NCI-H226 (cell line): ENCODE results near the gene PBX3.
"Not testable (repeated sequence)": the region's sequence is repeated elsewhere in the genome, so short reads cannot be mapped to it uniquely, and the experiment has no call there.

Source experiments
- DNase-seq: peaks from one replicate; pipeline ENCODE4 v3.0.0-alpha.2; 2015

Gene PBX3

DNA sequence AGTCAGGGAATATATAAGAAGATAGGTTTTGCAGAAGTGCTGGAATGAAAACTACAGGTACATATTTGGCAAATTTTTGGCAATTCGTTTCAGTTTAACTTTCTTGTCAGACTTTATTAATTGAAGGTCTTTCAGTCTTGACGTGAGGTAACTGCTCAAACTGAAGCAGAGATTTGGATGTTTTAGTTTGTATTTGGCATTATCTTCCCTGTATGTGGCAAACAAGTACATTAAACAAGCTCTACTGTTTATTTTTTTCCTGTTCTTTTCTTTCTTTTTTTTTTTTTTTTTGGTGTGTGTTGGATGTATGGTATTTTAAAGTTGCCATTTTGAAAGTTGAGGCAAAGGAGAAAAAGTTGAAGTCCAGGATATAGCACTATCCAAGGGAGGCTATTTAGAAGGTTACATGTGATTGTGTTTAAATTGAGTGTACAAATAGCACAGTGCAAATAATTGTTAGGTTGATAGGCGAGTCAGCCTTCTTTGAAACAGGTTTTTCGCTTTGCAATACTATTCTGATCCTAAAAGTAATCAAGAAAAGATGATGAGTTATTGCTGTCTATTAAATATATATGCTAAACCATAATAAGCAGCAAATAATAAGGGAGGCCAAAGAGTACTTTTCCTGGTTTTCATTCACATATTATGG is 2.2 kb downstream of the PBX3 start:
- DNase-seq, result no peak

DNA sequence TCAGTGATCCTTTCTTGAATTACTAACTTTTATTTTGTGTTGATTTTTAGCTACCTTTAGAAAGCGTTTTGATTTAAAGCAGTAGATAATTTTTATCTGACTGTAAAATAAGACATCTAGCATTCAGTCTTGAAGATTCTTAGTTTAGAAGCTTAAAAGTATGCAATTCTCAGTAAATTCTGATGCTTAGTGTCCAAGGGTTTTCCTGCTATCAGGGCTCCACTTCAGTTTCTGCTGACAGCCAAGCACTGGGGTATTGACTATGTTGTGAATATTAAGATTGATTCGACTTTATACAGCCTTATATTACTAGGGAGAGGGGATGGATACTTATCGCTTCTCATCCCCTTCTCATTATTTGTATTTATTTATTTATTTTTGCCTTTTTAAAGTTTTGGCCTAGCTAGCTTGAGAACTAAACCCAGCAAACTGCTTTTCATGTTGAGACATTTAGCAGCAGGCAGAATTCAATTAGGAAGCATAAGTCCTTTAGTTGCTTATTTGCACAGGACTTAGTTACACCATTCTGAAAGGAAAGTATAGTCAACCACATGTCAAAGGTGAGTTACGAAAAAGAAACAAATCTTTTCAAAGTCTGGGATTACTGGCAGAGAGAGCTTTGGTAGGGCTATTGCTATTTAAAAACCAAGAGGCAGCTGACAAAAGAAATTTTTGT is 2.9 kb downstream of the PBX3 start:
- no peak for DNase-seq

DNA sequence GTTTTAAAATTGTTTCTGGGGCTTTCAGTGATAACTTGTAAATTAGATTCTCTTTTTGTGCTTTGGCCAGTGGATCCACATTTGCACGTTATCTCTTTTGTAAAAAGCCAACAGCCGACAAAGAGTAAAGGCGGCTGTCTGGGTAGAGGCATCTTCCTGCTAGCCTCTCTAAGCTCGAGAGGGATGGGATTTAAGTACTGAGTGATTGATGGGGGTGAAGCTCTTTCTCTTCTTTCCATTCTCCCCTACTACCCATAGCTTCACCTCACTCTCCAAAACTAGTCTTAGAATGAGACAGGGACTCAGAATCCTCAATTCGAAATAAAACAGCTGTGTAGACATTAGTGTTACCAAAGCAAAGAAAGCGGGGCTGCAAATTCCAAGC is 3.4 kb downstream of the PBX3 start:
- no peak for DNase-seq

DNA sequence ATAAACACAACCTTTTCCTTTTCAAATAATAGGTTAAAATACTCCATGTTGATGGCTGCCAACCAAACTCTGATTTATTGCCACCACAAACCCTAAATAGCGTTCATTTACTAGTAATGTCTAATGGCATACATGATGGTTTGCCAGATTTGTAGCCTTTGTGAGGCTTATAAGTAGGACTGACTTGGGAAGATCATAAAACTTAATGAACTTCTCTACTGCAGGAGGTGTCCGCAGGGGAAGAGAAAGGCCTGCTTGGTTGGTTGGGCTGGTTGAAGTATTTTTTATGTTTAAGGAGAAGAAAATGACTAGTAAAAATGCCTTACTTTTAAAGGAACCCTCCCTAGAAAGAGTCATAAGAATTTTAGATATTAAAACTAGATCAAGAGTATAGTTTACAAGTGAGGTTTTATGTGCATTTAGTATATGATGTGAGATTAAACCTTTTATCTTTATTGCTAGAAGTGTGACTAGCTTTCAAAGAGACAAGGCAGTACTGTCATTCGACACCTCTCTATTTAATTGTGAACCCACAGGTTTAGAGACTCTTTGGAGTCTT is 5.0 kb downstream of the PBX3 start:
- no peak for DNase-seq

DNA sequence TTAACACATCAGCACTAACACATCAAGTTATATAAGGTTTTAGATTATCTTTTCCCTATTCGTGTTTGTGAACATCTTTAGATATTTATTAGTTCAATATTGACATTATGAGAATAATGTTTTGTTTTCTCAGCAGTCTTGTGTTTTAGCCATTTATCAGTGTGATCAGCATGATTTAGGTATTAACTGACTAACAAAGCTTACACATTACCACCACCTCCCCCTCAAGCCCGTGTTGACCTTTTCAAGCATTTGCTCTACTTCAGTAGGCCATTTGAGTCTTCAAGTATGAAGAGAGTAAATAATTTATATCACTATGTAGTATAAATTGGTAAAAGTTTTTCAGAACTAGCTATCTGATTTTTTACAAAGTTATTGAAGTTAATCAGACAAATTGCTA is 6.9 kb downstream of the PBX3 start:
- DNase-seq, result no peak

DNA sequence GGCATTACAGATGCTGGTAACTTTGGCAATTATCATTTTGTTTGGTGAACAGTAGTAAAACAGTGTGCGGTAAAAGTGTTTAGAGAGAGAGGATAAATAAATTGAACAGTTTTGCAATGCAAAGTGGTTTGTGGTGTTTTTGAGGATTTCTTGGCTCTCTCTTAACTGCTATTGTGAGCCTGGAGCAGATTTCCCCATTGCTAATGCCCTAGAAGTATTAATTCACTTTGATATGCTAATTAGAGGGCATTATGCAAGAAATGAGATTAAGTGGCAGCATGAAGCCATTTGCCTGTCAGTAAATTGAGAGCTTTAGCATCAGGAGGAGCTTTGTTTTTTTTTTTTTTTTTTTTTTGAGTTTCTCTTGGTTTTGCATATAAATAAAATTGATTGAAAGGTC is 8.2 kb downstream of the PBX3 start:
- DNase-seq, result no peak

DNA sequence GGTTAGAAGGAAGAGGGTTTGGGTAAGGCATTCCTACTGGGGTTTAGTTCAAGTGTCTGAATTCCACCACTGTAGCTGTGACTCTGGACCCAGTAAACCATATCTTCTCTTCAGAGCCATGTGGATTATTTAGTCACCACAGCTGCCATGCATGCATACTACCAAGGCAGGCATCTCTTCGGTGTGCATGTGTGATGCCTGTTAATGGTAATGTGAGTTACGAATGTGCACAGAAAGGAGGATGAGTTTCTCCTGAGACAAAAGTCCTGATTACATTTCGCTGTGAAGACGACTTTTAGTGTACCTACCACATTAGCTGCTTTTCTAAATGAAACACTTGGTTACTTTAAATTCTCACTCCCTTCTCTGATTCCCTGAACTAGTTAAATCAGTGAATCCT is 9.3 kb downstream of the PBX3 start:
- no peak for DNase-seq

DNA sequence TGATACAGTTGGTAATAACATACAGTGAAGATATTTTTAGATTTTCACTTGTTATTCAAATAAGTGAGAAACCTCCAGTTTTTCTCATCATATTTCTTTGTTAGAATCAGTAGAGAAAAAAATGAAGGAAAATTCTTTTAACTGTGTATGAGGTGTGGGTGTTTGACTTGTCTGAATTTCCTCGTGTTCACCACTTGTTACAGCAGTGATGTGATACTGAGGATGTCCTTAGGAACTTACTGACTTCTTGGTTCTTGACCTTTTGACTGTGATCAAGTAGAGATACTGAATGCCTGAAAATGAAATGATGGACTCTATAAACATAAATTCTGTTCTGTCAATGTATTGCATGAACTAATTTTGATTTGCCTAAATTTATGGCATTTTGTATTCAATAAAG is 10.7 kb downstream of the PBX3 start:
- no peak for DNase-seq

DNA sequence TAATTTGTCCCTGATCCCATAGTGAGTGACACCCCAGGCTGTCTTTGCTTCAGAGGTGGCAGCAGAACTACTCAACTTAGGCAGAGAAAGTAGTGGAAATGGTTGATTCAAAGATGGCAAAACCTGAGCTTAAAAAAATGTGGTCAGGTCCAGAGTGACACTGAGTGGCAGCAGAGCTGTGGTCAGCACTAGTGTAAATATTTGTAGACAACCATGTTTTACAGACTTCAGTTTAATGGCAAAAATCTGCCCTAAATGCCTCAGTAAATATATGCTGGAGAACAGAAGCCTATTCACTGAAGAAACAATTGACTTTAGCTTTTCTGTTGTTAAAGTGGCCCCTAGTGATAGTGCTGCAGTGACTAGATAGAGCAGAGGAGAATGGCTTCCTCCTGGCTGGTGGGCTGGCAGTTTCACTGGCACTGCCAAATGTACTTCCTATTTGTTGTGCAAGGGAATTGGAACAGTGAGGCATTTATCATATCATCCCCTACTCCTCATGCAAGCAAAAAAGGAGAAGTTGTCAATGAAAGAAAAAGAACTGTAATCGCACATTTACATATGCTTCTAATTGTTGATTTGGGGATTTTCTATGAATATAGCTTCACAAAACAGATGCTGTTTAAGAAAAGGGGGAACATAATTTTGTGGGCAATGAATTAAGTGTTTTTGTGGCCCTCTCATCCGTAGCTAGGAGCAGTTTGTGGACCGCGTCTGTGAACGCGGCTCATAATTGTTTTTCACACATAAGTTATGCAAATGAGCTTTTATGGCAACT is 12.0 kb downstream of the PBX3 start:
- DNase-seq, result no peak

DNA sequence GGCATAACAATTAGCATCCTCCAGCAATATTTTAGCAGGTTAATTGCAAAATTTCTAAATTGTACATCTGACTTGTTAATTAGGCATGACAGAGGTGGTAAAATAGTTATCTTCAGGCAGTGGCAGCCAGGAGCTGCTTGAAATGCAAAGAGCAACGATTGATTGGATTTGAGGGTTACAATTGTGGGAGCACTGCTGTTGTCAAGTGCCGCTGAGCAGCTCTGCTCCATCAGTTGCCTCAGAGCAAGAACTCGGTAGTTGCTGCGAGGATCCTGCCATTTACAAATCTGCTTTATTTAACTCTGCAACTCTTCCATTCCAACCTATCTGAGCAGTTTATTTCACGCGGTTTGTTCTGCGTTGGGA is 12.6 kb downstream of the PBX3 start:
- no peak for DNase-seq

DNA sequence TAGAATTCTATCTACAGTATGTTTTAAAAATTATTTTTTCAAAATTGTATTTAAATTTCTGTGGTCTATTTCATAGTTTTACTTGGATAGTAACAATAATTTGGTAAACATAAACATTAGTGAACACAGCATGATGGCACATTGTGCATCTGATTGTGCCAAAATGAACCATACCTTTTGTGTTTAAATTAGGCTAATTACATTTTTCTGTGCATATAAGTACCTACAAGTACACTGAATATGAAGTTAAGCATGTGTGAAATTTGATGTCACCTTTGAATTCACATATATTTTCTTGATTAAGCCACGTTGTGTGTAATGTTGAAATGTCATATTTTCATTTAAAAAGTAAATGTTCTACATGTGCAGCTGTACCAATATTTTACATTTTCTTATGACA is 13.4 kb downstream of the PBX3 start:
- no peak for DNase-seq

DNA sequence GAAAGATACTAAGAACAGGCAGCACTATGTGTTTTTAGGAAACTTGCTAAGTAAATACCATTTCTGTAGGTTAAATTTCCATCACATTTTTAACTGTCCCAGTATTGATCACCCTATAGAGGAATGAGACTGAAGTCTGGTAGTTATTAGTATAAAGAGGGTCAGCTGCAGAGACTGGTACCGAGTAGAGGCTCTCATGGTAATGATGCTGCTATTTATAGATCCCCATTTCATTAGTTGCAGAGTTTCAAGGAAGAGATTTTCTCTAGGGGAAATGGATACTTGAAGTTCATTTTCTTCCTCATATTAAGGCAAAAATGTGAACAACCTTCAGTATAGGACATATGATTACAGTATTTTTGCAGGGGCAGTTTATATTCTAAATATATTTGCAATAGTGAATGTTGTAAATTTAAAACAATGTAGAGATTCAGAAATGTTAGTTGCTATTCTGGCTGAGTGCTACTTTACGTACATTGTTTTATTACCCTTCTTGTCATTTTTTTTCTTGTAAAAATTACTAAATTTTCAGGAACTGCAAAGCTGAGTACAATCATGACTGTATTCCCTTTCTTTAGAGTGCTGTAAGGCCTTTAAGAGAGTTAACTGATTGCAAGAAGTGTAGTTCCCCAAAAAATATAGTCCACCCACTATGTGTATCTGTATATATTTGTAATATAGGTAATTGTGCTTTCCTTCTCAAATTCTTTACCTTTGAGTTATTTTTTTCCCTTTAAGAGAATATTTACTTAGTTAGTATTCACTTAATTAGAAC is 14.7 kb downstream of the PBX3 start:
- no peak for DNase-seq

DNA sequence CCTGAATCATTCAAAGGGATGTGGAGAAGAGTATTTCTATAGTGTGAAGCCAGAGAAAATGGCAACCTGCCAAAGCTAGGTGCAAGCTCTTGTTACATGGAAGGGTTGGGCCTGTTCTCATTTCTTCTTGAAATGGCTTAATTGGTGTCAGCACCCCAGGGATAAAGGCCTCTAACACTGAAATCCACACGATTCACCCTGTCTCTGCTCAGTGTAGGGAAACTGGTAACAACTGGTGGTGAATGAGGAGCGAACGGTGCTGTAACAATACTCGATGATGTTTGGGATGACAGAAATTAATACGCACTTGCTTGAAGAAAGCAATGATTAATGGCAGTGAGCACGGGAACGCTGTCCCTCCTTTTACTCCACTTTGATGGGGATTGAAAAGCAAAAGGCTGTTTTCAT is 16.2 kb downstream of the PBX3 start:
- no peak for DNase-seq

DNA sequence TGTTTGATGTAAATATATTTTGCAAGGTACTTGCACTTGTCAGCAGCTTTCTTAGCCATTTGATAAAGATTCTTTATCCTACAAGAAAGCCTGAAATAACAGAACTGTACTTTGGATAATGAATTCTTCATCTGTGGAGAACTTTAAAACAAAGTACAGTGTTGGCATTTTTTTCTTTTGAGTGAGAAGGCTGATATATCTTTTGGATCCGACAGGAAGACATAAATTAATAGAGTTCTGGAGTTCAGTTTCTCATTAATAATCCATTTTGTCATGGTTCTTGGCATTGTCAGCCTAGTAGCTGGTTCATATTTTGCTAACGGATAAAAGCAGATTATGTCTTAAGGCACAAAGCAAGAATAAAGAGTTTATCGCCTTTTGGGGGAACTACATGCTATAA is 17.0 kb downstream of the PBX3 start:
- no peak for DNase-seq

DNA sequence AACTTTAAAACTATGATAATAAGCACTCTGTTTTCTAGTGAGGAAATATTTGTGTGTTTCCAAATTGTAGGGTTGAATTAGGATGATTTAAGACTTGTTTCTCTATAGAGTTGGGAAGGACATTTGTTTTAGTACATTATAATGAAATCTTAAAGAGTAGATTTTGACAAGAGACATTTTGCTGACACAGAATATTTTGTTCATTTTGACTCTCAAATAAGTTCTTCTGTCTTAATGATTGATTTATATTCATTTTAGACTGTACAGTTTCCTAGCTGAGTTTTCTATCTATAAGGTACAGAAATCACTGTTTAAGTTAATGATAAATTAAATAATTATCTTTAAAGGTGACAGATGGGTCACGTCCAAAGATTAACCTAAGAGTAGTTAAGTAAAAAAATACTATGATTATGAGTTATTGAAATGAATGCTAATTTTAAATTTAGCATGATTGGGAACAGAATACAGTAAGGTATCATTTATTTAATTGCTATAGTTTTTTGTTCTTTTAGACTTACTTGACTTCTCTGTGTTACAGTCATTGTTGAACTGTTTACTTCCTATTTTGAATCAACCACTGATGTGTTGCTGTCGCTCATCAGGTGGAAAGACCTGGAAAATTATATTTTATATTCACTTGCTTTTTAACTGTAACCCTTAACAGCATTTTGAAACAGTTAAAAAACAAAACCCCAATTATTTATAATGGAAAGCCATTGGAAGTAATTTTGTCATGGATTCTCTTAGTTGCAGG is 19.5 kb downstream of the PBX3 start:
- DNase-seq, result no peak

DNA sequence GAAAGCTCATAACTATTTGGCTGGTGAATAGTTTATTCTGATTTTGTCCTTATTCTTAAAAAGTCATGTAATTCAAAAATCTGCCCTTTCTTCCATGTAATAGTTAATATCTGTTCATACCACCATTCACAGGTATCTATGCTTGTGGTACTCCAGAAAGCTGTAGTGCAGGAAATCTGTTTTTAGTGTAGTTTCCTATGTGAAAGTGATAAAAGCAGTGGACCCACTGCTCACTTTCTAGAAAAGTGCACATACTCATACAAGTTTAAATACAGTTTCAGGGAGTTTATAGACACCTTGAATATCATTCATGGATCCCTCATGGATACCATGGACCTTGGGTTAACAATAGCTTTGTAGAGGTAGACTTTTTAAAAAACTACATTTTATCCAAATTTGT is 20.2 kb downstream of the PBX3 start:
- no peak for DNase-seq

DNA sequence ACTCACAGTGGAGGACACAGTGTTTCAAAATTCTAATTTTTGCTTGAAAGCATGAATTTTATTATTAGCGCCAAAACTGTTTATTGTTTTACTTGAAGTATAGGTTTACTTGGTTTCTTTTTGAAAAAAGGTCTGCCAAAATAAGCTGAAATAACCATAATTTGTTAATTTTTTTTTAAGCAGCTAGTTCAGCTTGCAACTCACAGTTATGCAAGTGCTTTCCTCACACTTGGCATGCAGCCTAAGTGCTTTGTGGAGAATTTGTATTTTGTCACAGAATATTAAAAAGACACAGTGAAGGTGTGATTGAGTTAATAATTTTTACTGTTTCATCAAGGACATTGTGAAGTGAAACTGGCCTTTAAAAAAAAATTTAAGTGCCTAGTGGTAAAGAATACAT is 21.6 kb downstream of the PBX3 start:
- DNase-seq, result no peak

DNA sequence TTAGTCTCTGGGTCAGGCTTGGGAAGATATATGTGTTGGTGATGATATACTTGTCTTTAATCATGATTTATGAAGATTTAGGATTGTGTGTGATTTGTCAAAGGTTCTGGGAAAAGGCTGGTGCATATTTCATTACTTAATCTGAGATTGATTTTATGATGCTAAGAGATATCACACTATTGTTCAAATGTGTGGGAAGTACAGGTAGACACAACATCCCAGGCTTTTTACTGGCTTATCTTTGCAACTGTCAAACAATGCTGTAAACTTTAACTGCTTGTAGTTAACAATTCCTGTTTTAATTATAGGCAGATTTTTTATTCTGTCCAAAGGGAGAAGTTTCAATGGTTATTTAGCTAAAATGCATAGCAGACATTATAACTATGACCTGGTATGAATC is 23.9 kb downstream of the PBX3 start:
- no peak for DNase-seq

DNA sequence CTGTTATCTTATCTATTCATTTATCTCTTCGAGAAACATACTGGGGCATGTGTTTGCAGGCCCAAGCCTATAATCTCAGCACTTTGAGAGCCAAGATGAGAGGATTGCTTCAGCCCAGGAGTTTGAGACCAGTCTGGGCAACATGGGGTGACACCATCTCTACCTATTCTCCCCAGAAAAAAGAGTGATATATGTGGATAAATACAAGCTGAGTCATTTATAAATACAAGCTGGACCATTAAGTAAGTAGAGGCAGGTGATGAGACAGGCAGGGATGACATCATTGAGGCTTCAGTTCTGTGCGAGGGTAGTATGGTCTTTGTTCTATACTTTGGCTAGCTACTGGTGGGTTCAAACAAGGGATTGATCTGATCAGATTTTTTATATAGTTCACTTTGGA is 25.6 kb downstream of the PBX3 start:
- no peak for DNase-seq

DNA sequence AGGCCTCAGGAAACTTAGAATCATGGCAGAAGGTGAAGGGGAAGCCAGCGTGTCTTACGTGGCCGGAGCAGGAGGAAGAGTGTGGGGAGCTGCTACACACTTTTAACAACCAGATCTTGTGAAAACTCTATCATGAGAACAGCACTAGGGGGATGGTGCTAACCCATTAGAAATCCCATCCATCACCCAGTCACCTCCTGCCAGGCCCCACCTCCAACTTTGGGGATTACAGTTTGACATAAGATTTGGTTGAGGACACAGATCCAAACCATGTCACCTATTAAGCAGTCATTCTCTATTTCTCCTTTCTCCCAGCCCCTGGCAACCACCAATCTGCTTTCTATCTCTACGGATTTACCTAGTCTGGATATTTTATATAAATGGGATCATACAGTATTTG is 26.9 kb downstream of the PBX3 start:
- no peak for DNase-seq

DNA sequence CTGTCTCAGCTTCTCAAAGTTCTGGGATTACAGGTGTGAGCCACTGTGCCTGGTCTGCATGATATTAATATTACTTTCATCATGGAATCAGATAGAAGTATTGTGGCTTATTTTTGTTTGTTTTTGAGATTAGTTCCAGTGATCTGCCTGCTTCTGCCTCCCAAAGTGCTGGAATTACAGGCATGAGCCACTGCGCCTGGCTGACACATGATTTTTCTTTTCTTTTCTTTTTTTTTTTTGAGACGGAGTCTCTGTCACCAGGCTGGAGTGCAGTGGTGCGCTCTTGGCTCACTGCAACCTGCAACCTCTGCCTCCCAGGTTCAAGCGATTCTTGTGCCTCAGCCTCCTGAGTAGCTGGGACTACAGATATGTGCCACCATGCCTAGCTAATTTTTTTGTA is 29.6 kb downstream of the PBX3 start:
- DNase-seq, result not testable (repeated sequence)

DNA sequence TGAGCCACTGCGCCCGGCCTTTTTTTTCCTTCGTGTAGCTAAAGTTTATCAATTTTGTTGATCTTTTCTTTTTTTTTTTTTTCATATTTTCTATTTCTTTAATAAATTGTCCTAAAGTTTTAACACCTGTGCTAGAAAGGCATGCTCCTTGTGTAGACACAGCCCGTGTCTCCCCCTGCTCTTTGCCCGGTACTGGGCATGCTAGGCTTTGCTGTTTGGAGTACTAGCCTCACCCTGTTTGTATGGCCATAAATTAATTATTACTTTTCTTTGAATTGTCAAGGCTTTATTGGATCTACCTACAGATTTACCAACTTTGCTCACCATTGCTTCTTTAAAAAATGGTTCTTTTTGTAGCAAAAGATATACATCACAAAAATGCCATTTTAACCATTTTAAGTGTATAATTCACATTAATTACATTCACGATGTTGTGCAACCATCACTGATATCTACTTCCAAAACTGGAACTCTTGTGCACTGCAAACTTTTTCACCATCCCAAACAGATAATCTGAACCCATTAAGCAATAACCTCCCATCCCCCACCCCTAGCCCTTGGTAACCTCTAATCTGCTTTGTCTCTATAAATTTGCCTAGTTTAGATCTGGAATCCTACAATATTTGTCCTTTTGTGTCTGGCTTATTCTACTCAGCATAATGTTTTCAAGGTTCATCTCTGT is 31.5 kb downstream of the PBX3 start:
- DNase-seq, result not testable (repeated sequence)
